Measurements from ENCODE around the gene DSTYK.

DSTYK gene

DNA sequence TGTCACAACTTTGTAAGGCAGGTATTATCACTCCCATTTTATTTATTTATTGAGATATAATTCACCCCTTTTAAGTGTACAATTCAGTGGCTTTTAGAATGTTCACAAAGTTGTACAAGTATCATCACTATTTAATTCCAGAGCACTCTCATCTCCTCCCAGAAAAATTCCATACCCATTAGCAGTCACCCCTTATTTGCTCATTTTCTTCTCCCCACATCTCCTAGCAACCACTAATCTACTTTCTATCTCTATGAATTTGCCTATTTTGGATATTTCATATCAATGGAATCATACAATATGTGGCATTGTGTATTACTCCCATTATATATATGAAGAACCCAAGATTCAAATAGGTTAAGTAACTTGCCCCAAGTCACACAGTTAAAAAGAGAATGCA lies 7.0 kb downstream of the DSTYK start:
- no peak overlapping the region for H3K27ac ChIP-seq (ENCODE audit: extremely low read depth, low read depth, low read length)
- no peaks in the 10 kb centered on the region for H3K9me3 ChIP-seq (ENCODE audit: control insufficient read depth, insufficient read depth, low read depth, low read length)
- H3K4me1 ChIP-seq (ENCODE audit: control insufficient read depth, insufficient read depth, low read length), result peaks cover 8% of the 10 kb centered on the region
- CTCF ChIA-PET, result interaction anchor here (0.9 to 2.1 kb wide), 6 partner anchors 8 to 143 kb away, joined by 3 to 9 read pairs (median 3); no protein-coding TSS in a partner anchor
- POLR2A ChIA-PET, result interaction anchor here (1.4 kb wide), 1 partner anchor 23 kb away, joined by 3 read pairs; the partner anchor contains the start of gene TMCC2
- H3K36me3 ChIP-seq (ENCODE audit: control insufficient read depth in 2 of 2, insufficient read depth in 1 of 2, low read length in 2 of 2), result no peaks in the 10 kb centered on the region
- H3K4me3 ChIP-seq (ENCODE audit: low read depth, low read length), result no peak overlapping the region
- TF ChIP-seq SP3 (tag by site-specific recombination; IDR thresholded peaks at IDR 0.05), result no peak
- no peak for TF ChIP-seq ZNF354C (tag by site-specific recombination; IDR thresholded peaks at IDR 0.05; ENCODE audit: borderline replicate concordance, low read depth)
- TF ChIP-seq ZNF174 (tag by site-specific recombination; IDR thresholded peaks at IDR 0.05), result no peak
- TF ChIP-seq ZNF670 (tag by site-specific recombination; IDR thresholded peaks at IDR 0.05; ENCODE audit: low read depth), result no peak

DNA sequence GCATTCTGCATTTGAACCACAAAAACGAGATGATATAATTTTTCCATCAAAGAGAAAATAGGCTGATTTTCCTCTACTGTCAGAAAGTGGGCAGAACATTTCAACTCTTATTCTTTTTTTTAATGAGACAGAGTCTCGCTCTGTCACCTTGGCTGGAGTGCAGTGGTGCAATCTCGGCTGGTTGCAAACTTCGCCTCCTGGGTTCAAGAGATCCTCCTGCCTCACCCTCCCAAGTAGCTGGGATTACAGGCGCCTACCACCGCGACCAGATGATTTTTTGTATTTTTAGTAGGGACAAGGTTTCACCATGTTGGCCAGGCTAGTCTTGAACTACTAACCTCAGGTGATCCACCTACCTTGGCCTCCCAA lies 11.6 kb downstream of the DSTYK start:
- H3K4me1 ChIP-seq (ENCODE audit: control insufficient read depth, insufficient read depth, low read length), result peaks cover 7% of the 10 kb centered on the region
- CTCF ChIA-PET, result interaction anchor here (0.5 to 1.2 kb wide), 2 partner anchors 56 to 437 kb away, joined by 3 to 4 read pairs; no protein-coding TSS in a partner anchor
- POLR2A ChIA-PET, result interaction anchor here (1.2 kb wide), 1 partner anchor 20 kb away, joined by 4 read pairs; no protein-coding TSS in a partner anchor
- TF ChIP-seq, protein P1, sequence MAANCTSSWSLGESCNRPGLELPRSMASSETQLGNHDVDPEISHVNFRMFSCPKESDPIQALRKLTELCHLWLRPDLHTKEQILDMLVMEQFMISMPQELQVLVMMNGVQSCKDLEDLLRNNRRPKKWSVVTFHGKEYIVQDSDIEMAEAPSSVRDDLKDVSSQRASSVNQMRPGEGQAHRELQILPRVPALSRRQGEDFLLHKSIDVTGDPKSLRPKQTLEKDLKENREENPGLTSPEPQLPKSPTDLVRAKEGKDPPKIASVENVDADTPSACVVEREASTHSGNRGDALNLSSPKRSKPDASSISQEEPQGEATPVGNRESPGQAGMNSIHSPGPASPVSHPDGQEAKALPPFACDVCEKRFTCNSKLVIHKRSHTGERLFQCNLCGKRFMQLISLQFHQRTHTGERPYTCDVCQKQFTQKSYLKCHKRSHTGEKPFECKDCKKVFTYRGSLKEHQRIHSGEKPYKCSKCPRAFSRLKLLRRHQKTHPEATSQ (tag by site-specific recombination; IDR thresholded peaks at IDR 0.05), result no peak
- TF ChIP-seq ZNF521 (tag by site-specific recombination; IDR thresholded peaks at IDR 0.05) (no peak), SP3 (tag by site-specific recombination; IDR thresholded peaks at IDR 0.05) (no peak), ZFP3 (tag by site-specific recombination; IDR thresholded peaks at IDR 0.05; ENCODE audit: low read depth) (no peak), ZNF629 (tag by site-specific recombination; IDR thresholded peaks at IDR 0.05) (no peak), ZNF362 (tag by site-specific recombination; IDR thresholded peaks at IDR 0.05) (no peak), ZNF624 (tag by site-specific recombination; IDR thresholded peaks at IDR 0.05) (no peak), ZNF670 (tag by site-specific recombination; IDR thresholded peaks at IDR 0.05; ENCODE audit: low read depth) (no peak)
- TF ChIP-seq, protein P2, sequence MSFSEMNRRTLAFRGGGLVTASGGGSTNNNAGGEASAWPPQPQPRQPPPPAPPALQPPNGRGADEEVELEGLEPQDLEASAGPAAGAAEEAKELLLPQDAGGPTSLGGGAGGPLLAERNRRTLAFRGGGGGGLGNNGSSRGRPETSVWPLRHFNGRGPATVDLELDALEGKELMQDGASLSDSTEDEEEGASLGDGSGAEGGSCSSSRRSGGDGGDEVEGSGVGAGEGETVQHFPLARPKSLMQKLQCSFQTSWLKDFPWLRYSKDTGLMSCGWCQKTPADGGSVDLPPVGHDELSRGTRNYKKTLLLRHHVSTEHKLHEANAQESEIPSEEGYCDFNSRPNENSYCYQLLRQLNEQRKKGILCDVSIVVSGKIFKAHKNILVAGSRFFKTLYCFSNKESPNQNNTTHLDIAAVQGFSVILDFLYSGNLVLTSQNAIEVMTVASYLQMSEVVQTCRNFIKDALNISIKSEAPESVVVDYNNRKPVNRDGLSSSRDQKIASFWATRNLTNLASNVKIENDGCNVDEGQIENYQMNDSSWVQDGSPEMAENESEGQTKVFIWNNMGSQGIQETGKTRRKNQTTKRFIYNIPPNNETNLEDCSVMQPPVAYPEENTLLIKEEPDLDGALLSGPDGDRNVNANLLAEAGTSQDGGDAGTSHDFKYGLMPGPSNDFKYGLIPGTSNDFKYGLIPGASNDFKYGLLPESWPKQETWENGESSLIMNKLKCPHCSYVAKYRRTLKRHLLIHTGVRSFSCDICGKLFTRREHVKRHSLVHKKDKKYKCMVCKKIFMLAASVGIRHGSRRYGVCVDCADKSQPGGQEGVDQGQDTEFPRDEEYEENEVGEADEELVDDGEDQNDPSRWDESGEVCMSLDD (tag by site-specific recombination; IDR thresholded peaks at IDR 0.05), result no peak
- TF ChIP-seq, protein P3, sequence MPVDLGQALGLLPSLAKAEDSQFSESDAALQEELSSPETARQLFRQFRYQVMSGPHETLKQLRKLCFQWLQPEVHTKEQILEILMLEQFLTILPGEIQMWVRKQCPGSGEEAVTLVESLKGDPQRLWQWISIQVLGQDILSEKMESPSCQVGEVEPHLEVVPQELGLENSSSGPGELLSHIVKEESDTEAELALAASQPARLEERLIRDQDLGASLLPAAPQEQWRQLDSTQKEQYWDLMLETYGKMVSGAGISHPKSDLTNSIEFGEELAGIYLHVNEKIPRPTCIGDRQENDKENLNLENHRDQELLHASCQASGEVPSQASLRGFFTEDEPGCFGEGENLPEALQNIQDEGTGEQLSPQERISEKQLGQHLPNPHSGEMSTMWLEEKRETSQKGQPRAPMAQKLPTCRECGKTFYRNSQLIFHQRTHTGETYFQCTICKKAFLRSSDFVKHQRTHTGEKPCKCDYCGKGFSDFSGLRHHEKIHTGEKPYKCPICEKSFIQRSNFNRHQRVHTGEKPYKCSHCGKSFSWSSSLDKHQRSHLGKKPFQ (tag by site-specific recombination; IDR thresholded peaks at IDR 0.05), result no peak
- no peaks in the 10 kb centered on the region for H3K9me3 ChIP-seq (ENCODE audit: control insufficient read depth, insufficient read depth, low read depth, low read length)
- H3K4me3 ChIP-seq (ENCODE audit: low read depth, low read length), result no peak overlapping the region
- no peak overlapping the region for H3K27ac ChIP-seq (ENCODE audit: extremely low read depth, low read depth, low read length)
- no peaks in the 10 kb centered on the region for H3K36me3 ChIP-seq (ENCODE audit: control insufficient read depth in 2 of 2, insufficient read depth in 1 of 2, low read length in 2 of 2)

Measured in HEK293 (cell line).